IMR-90 (cell line): Measurements from ENCODE around the gene RASIP1.

Experiments
- CEBPB ChIP-seq: IDR thresholded peaks from 2 replicates; pipeline ENCODE4 v1.6.1; 2012; ENCODE audit warnings: low read depth, low read length, improper control_type of control experiment
- CHD1 ChIP-seq: IDR thresholded peaks from 2 replicates; pipeline ENCODE4 v1.6.1; 2012; ENCODE audit warnings: low read depth, low read length, improper control_type of control experiment
- FOS ChIP-seq: fragments of 150-350 bp; IDR thresholded peaks from 2 replicates; pipeline ENCODE4 v1.6.1; 2016; ENCODE audit warnings: low read depth, low read length
- MAFK ChIP-seq: IDR thresholded peaks from 2 replicates; pipeline ENCODE4 v1.6.1; 2012; ENCODE audit warnings: low read depth, low read length, improper control_type of control experiment
- MAZ ChIP-seq: IDR thresholded peaks from 2 replicates; pipeline ENCODE4 v1.6.1; 2012; ENCODE audit warnings: low read depth, mild to moderate bottlenecking, low read length, improper control_type of control experiment, moderate library complexity, borderline replicate concordance
- MXI1 ChIP-seq: IDR thresholded peaks from 2 replicates; pipeline ENCODE4 v1.6.1; 2012; ENCODE audit warnings: low read depth, mild to moderate bottlenecking, low read length, moderate library complexity, borderline replicate concordance
- POLR2A ChIP-seq: IDR thresholded peaks from 2 replicates; pipeline ENCODE4 v1.6.1; 2012; ENCODE audit warnings: mild to moderate bottlenecking, low read depth, low read length
- RAD21 ChIP-seq: IDR thresholded peaks from 2 replicates; pipeline ENCODE4 v1.6.1; 2012; ENCODE audit warnings: low read length, improper control_type of control experiment
- RCOR1 ChIP-seq: IDR thresholded peaks from 2 replicates; pipeline ENCODE4 v1.6.1; 2012; ENCODE audit warnings: mild to moderate bottlenecking, low read length, improper control_type of control experiment; ENCODE audit not compliant: insufficient replicate concordance
- RFX5 ChIP-seq: IDR thresholded peaks from 2 replicates; pipeline ENCODE4 v1.8.0; 2012; ENCODE audit warnings: low read depth, mild to moderate bottlenecking, low read length, moderate library complexity
- SMC3 ChIP-seq: fragments of 150-350 bp; IDR thresholded peaks from 2 replicates; pipeline ENCODE4 v1.6.1; 2016; ENCODE audit warnings: low read depth, mild to moderate bottlenecking, antibody characterized with exemption, low read length, moderate library complexity
- TF ChIP-seq, protein P1 (sequence below): conservative IDR thresholded peaks from 2 replicates; pipeline ENCODE4 v1.5.1; 2012; ENCODE audit warnings: mild to moderate bottlenecking, low read depth, low read length, improper control_type of control experiment
- TF ChIP-seq, protein P2 (sequence below): fragments of 150-350 bp; IDR thresholded peaks from 2 replicates; pipeline ENCODE4 v1.6.1; 2017; ENCODE audit warnings: mild to moderate bottlenecking, antibody characterized with exemption, low read length, low read depth
- TF ChIP-seq, protein P3 (sequence below): fragments of 150-350 bp; IDR thresholded peaks from 2 replicates; pipeline ENCODE4 v1.6.1; 2016; ENCODE audit warnings: low read depth, mild to moderate bottlenecking, low read length, moderate library complexity, borderline replicate concordance

DNA sequence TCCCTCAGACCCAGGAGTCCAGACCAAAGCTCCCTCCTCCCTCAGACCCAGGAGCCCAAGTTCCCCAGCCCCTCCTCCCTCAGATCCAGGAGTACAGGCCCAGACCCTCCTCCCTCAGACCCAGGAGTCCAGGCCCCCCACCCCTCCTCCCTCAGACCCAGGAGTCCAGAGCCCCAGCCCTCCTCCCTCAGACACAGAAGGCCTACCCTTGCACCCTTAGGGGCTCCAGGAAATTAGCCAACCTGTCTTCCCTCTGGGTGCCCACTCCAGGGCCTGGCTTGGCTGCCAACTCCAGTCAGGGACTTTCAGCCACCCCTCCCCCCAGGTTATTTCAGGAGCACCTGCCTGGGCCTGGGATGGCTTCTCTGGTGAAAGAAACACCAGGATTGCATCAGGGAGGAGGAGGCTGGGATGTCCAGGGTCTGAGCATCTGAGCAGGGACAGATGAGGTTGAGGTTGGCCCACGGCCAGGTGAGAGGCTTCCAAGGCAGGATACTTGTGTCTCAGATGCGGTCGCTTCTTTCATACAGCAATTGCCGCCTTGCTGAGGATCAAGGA, 14.8 kb upstream of the RASIP1 start, which contains the start of gene FGF21:
- TF ChIP-seq, protein P1, sequence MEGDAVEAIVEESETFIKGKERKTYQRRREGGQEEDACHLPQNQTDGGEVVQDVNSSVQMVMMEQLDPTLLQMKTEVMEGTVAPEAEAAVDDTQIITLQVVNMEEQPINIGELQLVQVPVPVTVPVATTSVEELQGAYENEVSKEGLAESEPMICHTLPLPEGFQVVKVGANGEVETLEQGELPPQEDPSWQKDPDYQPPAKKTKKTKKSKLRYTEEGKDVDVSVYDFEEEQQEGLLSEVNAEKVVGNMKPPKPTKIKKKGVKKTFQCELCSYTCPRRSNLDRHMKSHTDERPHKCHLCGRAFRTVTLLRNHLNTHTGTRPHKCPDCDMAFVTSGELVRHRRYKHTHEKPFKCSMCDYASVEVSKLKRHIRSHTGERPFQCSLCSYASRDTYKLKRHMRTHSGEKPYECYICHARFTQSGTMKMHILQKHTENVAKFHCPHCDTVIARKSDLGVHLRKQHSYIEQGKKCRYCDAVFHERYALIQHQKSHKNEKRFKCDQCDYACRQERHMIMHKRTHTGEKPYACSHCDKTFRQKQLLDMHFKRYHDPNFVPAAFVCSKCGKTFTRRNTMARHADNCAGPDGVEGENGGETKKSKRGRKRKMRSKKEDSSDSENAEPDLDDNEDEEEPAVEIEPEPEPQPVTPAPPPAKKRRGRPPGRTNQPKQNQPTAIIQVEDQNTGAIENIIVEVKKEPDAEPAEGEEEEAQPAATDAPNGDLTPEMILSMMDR = no peak
- TF ChIP-seq POLR2A (no peak), RAD21 (no peak), MAFK (no peak), CHD1 (no peak), MAZ (no peak), SMC3 (no peak), CEBPB (no peak), RFX5 (no peak), FOS (no peak), RCOR1 (no peak), MXI1 (no peak)
- TF ChIP-seq, protein P2, sequence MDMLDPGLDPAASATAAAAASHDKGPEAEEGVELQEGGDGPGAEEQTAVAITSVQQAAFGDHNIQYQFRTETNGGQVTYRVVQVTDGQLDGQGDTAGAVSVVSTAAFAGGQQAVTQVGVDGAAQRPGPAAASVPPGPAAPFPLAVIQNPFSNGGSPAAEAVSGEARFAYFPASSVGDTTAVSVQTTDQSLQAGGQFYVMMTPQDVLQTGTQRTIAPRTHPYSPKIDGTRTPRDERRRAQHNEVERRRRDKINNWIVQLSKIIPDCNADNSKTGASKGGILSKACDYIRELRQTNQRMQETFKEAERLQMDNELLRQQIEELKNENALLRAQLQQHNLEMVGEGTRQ = no peak
- TF ChIP-seq, protein P3, sequence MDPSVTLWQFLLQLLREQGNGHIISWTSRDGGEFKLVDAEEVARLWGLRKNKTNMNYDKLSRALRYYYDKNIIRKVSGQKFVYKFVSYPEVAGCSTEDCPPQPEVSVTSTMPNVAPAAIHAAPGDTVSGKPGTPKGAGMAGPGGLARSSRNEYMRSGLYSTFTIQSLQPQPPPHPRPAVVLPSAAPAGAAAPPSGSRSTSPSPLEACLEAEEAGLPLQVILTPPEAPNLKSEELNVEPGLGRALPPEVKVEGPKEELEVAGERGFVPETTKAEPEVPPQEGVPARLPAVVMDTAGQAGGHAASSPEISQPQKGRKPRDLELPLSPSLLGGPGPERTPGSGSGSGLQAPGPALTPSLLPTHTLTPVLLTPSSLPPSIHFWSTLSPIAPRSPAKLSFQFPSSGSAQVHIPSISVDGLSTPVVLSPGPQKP = no peak
